ENCODE results near the gene ELMO1.

The ELMO1 gene

GRCh38 chr7:36955456-36956129 lies 493.1 kb downstream of the ELMO1 start:
- Histone ChIP-seq H3K9me3 (ENCODE audit: severe bottlenecking) (no peaks in the 10 kb centered on the region), H3K36me3 (no peaks in the 10 kb centered on the region), H3K27ac (no peak overlapping the region), H3K27me3 (ENCODE audit: insufficient read depth, low read depth, severe bottlenecking) (no peaks in the 10 kb centered on the region), H3K4me3 (ENCODE audit: low read depth, low read length) (no peak overlapping the region)
- TF ChIP-seq CTCF (IDR thresholded peaks at IDR 0.05; ENCODE audit: low read depth, low read length), result no peak
- DNase-seq, result no peak

DNA sequence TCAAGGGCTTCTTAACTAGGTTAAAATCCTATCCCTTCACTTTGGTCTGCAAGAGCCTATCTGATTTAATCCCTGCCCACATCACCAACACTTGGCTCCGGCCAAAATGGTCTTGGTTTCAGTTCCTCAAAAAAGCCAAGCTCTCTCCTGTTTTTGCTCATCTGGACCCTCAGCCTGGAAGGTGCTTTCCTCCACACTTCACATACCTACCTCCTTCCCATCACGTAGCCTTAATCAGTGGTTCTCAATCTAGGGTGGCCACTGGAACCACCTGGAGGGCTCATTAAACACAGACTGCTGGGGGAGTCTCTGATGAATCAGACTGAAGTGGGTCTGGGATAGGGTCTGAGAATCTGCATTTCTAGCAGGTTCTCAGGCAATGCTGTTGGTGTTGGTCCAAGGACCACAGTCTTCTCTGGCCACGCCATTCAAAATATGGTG lies 497.4 kb downstream of the ELMO1 start:
- H3K4me3 ChIP-seq (ENCODE audit: low read depth, low read length), result no peak overlapping the region
- no peak overlapping the region for H3K27ac ChIP-seq
- H3K27me3 ChIP-seq (ENCODE audit: insufficient read depth, low read depth, severe bottlenecking), result no peaks in the 10 kb centered on the region
- DNase-seq, result no peak
- no peak for TF ChIP-seq CTCF (IDR thresholded peaks at IDR 0.05; ENCODE audit: low read depth, low read length)
- no peaks in the 10 kb centered on the region for H3K9me3 ChIP-seq (ENCODE audit: severe bottlenecking)
- no peaks in the 10 kb centered on the region for H3K36me3 ChIP-seq

DNA sequence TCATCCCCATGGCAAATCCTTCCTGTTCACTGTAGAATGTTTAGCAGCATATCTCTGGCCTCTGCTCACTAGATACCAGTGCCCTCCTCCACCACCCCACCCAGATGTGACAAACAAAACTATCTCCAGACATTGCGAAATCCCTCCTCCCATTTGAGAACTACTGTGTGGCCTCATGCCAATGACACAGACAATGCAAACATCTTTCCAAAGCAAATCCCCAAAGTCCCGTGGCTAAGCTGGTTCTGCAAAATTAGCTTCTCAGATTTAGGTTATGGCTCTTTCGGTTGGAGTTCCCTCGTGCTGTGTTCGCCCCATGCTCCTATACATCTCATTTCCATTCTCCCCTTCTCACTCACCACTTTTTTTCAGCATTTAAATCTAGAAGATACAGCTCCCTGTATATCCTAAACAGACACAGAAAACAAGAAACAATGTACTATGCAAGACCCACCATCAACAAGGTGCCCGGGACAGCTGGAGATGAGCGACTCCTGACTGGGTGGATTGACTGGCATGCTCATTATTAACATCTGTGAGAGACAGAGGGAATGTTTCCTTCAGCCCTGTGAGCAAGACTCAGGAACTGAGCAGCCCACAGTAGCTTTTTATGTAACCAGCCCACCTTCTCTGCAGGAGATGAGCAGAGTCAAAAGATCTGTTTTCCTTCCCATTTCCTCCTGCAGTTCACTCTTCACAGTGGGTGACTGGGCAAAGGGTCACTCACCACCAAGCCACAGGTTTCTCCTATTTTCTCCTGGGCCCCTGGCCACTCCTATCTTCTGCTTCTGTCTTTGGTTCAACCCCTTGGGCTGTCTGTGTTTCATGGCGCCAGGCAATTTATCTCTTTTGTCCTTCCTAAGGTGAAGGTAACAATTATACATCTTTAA lies 498.7 kb downstream of the ELMO1 start:
- Histone ChIP-seq H3K36me3 (no peaks in the 10 kb centered on the region), H3K4me3 (ENCODE audit: low read depth, low read length) (no peak overlapping the region), H3K27ac (no peak overlapping the region), H3K27me3 (ENCODE audit: insufficient read depth, low read depth, severe bottlenecking) (no peaks in the 10 kb centered on the region), H3K9me3 (ENCODE audit: severe bottlenecking) (no peaks in the 10 kb centered on the region)
- TF ChIP-seq CTCF (IDR thresholded peaks at IDR 0.05; ENCODE audit: low read depth, low read length), result no peak
- DNase-seq, result no peak

DNA sequence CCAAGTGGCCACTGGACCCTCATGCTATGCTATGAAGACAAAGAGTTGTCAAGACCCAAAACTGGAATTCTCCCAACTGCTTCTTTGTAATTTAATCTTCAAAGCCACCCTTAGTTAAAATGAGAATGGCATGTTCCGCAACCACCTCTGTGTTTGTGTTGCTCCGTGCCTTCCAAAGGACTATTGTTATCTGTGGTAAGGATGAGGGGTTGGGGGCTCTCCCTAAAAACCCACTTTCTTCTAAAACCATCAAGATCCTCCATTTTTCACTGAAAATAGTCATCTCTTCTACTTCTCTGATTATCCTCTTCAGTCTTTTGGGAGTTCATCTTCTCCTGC lies 502.3 kb downstream of the ELMO1 start:
- TF ChIP-seq CTCF (IDR thresholded peaks at IDR 0.05; ENCODE audit: low read depth, low read length), result no peak
- Histone ChIP-seq H3K27ac (peak overlapping the region; percentile 55), H3K27me3 (ENCODE audit: insufficient read depth, low read depth, severe bottlenecking) (no peaks in the 10 kb centered on the region), H3K36me3 (no peaks in the 10 kb centered on the region), H3K4me3 (ENCODE audit: low read depth, low read length) (no peak overlapping the region), H3K9me3 (ENCODE audit: severe bottlenecking) (no peaks in the 10 kb centered on the region)
- DNase-seq, result no peak

- H3K36me3 ChIP-seq, result no peaks in the 10 kb centered on the region
- no peak for TF ChIP-seq CTCF (IDR thresholded peaks at IDR 0.05; ENCODE audit: low read depth, low read length)
- no peaks in the 10 kb centered on the region for H3K9me3 ChIP-seq (ENCODE audit: severe bottlenecking)
- no peak overlapping the region for H3K4me3 ChIP-seq (ENCODE audit: low read depth, low read length)
- DNase-seq, result peak; percentile 28
- H3K27me3 ChIP-seq (ENCODE audit: insufficient read depth, low read depth, severe bottlenecking), result no peaks in the 10 kb centered on the region
- peak overlapping the region; percentile 55 for H3K27ac ChIP-seq
These were observed 502.9 kb downstream of the ELMO1 start for GRCh38 chr7:36945612-36946400.

Measured in WERI-Rb-1 (cell line).